Psoas muscle (tissue), 8 donors: ENCODE measurements around the gene MICAL3. TPM values are rescaled to one million over a fixed set of nuclear protein-coding genes. Genes with fewer than 3 reads are reported as not detected.

Experiments
- ATAC-seq, 4 donors: fragments of 200-7000 bp; cut with Tn5 transposase; one replicate each; pipeline ENCODE4 v1.9.1; 2020; ENCODE audit warnings: moderate library complexity in 3 of 4, mild to moderate bottlenecking in 2 of 4
- DNase-seq, 2 donors: peaks; one replicate each; pipeline ENCODE4 v3.0.0-alpha.2; 2020
- H3K27ac ChIP-seq: fragments of 200-600 bp; one replicate; pipeline ENCODE4 v1.8.0; 2022
- H3K27me3 ChIP-seq, 3 donors: fragments of 200-600 bp in 1 of 3; one replicate each; pipeline versions ENCODE4 v1.6.1 to v1.8.0; 2013 to 2022; ENCODE audit warnings: low read length in 2 of 3, mild to moderate bottlenecking in 2 of 3, moderate library complexity in 1 of 3; ENCODE audit not compliant: insufficient read depth in 3 of 3
- H3K36me3 ChIP-seq, 2 donors: fragments of 200-600 bp in 1 of 2; one replicate each; pipeline versions ENCODE4 v1.6.1 to v1.8.0; 2013 to 2022; ENCODE audit warnings: low read depth in 1 of 2, mild to moderate bottlenecking in 1 of 2, moderate library complexity in 1 of 2; ENCODE audit not compliant: insufficient read depth in 1 of 2
- H3K4me1 ChIP-seq: fragments of 200-600 bp; one replicate; pipeline ENCODE4 v1.8.0; 2022
- H3K4me3 ChIP-seq: fragments of 200-600 bp; one replicate; pipeline ENCODE4 v1.8.0; 2022; ENCODE audit warnings: mild to moderate bottlenecking
- H3K9me3 ChIP-seq: fragments of 200-600 bp; one replicate; pipeline ENCODE4 v1.8.0; 2022
- WGBS, 3 donors: extraction: QIAGEN DNeasy Blood & Tissue Kit; methylation state at CpG; one replicate each; pipeline versions ENCODE4 v1.1.6 to v1.1.7; 2013; 5-methylcytosine and 5-hydroxymethylcytosine counted together
- intact Hi-C, 2 donors: fragments of 100-400 bp; cut with DNase I; formaldehyde crosslinking; loops; one replicate each; pipeline versions ENCODE4 v1.11.0 to v1.14.2; 2022
- polyA plus RNA-seq, 3 donors: library from polyadenylated mRNA; stranded (reverse); fragments of 200-250 nt; gene quantifications; one replicate each; pipeline ENCODE4 v1.2.3, GENCODE V29; 2013
- total RNA-seq, 4 donors: library from RNA; stranded (reverse); fragmentation: NEBNext Ultra II Directional in 2 of 4; extraction: Animal tissue kit (Norgen Biotek cat#: 25700) in 2 of 4; gene quantifications; one replicate each; pipeline versions ENCODE4 v1.2.1 to v1.2.4, GENCODE V29; 2021 to 2023
- TF ChIP-seq, protein P1 (sequence below): fragments of 200-600 bp; IDR thresholded peaks from one replicate; pipeline ENCODE4 v1.8.0; 2022; ENCODE audit warnings: antibody characterized with exemption
- donor health status: healthy with polysubstance abuse.
- donor health status: DM: no; HTN: no; CAD: no; lungs with moderate emphysema.
- donor health status: Bipolar disorder and iron deficiency.
- donor health status: healthy.
- donor health status: DM: yes; HTN: yes; CAD: no.
- donor health status: DM: no; HTN: no; CAD: no.
- donor health status: DM: no; HTN: no; CAD: no.
- donor health status: DM: yes; HTN: yes; CAD: no.

MICAL3 gene
- total and polyA plus RNA-seq, 7 donors = 2.1 to 38.3 (median 15.5) TPM

DNA sequence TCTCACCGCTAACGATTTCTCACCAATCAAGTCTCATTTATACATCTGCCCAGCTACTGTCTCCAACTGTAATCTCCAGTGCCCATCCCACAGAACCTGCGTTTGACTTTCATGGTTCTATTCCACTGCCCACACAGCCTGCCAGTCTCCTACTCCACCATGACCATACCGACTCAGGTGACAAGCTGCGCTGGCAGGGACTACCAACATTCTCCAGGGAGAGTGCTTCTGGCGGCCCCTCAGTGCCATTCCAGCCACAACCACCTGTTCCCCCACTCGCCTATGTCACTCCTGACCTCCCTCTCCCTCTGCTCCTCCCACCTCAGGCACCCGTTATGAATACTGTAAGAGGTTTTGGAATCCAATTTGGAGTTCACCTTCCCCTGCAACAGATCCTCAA lies 141.6 kb downstream of the MICAL3 start:
- TF ChIP-seq, protein P1, sequence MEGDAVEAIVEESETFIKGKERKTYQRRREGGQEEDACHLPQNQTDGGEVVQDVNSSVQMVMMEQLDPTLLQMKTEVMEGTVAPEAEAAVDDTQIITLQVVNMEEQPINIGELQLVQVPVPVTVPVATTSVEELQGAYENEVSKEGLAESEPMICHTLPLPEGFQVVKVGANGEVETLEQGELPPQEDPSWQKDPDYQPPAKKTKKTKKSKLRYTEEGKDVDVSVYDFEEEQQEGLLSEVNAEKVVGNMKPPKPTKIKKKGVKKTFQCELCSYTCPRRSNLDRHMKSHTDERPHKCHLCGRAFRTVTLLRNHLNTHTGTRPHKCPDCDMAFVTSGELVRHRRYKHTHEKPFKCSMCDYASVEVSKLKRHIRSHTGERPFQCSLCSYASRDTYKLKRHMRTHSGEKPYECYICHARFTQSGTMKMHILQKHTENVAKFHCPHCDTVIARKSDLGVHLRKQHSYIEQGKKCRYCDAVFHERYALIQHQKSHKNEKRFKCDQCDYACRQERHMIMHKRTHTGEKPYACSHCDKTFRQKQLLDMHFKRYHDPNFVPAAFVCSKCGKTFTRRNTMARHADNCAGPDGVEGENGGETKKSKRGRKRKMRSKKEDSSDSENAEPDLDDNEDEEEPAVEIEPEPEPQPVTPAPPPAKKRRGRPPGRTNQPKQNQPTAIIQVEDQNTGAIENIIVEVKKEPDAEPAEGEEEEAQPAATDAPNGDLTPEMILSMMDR = no peak
- no peaks in the 10 kb centered on the region for H3K9me3 ChIP-seq
- peaks cover 0 to 73% of the 10 kb centered on the region in 2 donors for H3K36me3 ChIP-seq
- peaks cover 41% of the 10 kb centered on the region for H3K4me1 ChIP-seq
- no peak overlapping the region for H3K4me3 ChIP-seq
- no peaks in the 10 kb centered on the region for H3K27me3 ChIP-seq
- WGBS, 3 donors = 29 to 50% (median 37%) methylated on average over 8 of the region's 8 CpGs
- intact Hi-C loops = no loop called here
- ATAC-seq (peak; percentile 52 to 91 (median 68)), DNase-seq (peak in 1 of 2 donors; percentile 27)
- peak overlapping the region; percentile 79 for H3K27ac ChIP-seq

DNA sequence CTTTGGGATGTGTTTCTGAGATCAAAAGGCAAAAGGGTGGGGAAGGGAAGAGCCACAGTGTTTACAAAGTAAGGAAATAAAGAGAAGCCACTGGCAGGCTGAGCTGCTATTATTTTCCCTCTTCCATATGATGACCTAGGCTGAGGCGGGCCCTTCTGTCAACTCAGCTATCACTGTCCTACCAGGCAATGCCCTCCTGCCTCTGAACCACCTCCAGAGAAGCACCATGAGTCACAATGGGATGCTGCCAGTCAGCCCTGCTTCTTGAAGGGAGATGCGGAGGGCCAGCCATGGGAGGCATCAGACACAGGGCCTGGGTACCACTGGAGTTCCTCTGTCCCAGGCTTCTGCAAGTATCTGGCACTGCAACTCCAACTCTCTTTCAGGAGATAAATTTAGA lies 142.2 kb downstream of the MICAL3 start:
- ATAC-seq (peak; percentile 54 to 85 (median 78)), DNase-seq (peak in 1 of 2 donors; percentile 74)
- H3K36me3 ChIP-seq = peaks cover 0 to 67% of the 10 kb centered on the region in 2 donors
- no peak overlapping the region for H3K4me3 ChIP-seq
- peak overlapping the region; percentile 79 for H3K27ac ChIP-seq
- TF ChIP-seq, protein P1 = no peak
- no peaks in the 10 kb centered on the region for H3K9me3 ChIP-seq
- WGBS, 3 donors = 93 to 100% (median 94%) methylated on average over 2 of the region's 2 CpGs
- intact Hi-C loops = no loop called here
- H3K4me1 ChIP-seq = peaks cover 41% of the 10 kb centered on the region
- H3K27me3 ChIP-seq = no peaks in the 10 kb centered on the region

DNA sequence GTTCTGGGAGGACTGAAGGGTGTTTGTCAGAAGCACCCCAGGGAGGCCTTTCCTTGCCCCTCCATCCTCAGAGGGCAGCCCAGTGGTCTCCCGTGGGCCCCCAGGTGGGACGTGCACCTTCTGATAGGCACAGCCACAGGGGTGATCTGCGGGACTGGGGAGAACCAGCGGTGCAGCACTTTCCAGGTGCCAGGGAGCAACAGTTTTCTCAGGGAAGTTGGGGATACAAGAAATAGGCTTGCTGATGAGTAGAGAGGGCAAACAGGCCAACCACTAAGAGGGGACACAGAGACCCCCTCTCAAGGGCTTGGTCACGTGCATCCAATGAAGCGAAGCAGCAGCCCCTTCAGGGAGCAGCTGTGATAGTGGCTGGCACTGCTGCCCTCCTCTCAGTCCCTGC lies 143.0 kb downstream of the MICAL3 start:
- Histone ChIP-seq H3K9me3 (no peaks in the 10 kb centered on the region), H3K4me3 (no peak overlapping the region), H3K27ac (peak overlapping the region; percentile 79), H3K4me1 (peaks cover 41% of the 10 kb centered on the region), H3K27me3 (no peaks in the 10 kb centered on the region), H3K36me3 (peaks cover 0 to 60% of the 10 kb centered on the region in 2 donors)
- ATAC-seq (no peak), DNase-seq (no peak)
- intact Hi-C loops = no loop called here
- 92 to 95% (median 94%) methylated on average over 6 of the region's 6 CpGs for WGBS, 3 donors
- TF ChIP-seq, protein P1 = no peak

DNA sequence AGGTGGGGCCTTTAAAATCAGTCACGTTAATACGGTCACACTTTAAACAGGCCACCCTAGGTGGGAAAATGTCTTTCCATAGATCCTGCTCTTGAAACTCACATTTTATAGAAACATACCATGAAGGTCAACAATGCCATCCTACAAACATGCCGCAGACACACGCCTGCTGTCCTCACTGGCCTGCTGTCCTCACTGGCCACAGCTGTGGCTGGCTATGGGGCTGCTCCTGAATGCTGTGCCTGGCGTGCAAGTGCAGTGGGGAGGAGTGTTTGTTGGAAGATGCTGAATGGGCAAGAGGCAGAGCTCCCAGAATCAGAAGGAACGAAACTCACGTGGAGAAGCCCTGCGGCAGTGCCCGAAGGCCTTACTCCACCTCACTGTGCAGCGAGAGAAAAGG lies 143.9 kb downstream of the MICAL3 start:
- peak in 1 of 4 donors; percentile 5 for ATAC-seq
- Histone ChIP-seq H3K27me3 (no peaks in the 10 kb centered on the region), H3K4me3 (peak overlapping the region; percentile 5), H3K27ac (peak overlapping the region; percentile 79), H3K36me3 (peaks cover 0 to 56% of the 10 kb centered on the region in 2 donors), H3K4me1 (peaks cover 41% of the 10 kb centered on the region), H3K9me3 (no peaks in the 10 kb centered on the region)
- TF ChIP-seq, protein P1 = no peak
- DNase-seq = no peak
- intact Hi-C loops = no loop called here
- WGBS, 3 donors = 71 to 85% (median 83%) methylated on average over 10 of the region's 10 CpGs

DNA sequence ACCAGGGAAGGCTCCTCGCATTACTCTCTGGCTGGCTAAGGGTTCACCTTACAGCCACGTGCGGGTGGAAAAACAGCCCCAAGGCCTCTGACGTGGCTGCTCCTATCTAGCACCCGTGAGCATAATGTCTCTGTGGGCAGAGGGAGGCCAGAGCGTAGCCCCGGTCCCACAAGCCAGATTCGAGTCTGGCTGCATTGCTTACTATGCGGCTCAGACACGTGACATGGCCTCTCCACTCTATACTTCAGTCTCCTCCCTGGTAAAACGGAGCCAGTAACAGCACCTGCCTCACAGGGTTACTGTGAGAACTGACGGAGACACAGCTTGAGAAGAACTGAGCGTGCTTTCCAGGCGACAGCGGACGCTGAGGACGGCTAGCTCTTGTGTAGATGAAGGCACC lies 144.3 kb downstream of the MICAL3 start:
- TF ChIP-seq, protein P1 = no peak
- Histone ChIP-seq H3K27me3 (no peaks in the 10 kb centered on the region), H3K27ac (peak overlapping the region; percentile 79), H3K36me3 (peaks cover 0 to 56% of the 10 kb centered on the region in 2 donors), H3K4me3 (no peak overlapping the region), H3K9me3 (no peaks in the 10 kb centered on the region), H3K4me1 (peaks cover 41% of the 10 kb centered on the region)
- ATAC-seq (peak; percentile 61 to 79 (median 72)), DNase-seq (no peak)
- 56 to 78% (median 78%) methylated on average over 17 of the region's 17 CpGs for WGBS, 3 donors
- intact Hi-C loops = no loop called here
